HEK293T (cell line): ENCODE results near the gene HAVCR2.

Experiments used
- ARNT ChIP-seq: fragments of 450-650 bp; IDR thresholded peaks from 2 replicates; pipeline ENCODE4 v1.6.1; 2017; ENCODE audit warnings: mild to moderate bottlenecking
- BHLHE40 ChIP-seq: fragments of 450-650 bp; IDR thresholded peaks from 2 replicates; pipeline ENCODE4 v1.6.1; 2016; ENCODE audit warnings: mild to moderate bottlenecking, moderate library complexity, borderline replicate concordance
- CTBP1 ChIP-seq: fragments of 450-650 bp; IDR thresholded peaks from 2 replicates; pipeline ENCODE4 v1.6.1; 2016; ENCODE audit warnings: borderline replicate concordance
- ELF4 ChIP-seq: fragments of 450-650 bp; IDR thresholded peaks from 2 replicates; pipeline ENCODE4 v1.6.1; 2017; ENCODE audit warnings: antibody characterized with exemption
- FOXK2 ChIP-seq: fragments of 450-650 bp; IDR thresholded peaks from 2 replicates; pipeline ENCODE4 v1.6.1; 2016; ENCODE audit warnings: mild to moderate bottlenecking
- FOXM1 ChIP-seq: fragments of 450-650 bp; IDR thresholded peaks from 2 replicates; pipeline ENCODE4 v1.6.1; 2017; ENCODE audit warnings: mild to moderate bottlenecking, borderline replicate concordance
- HDGF ChIP-seq: fragments of 450-650 bp; IDR thresholded peaks from 2 replicates; pipeline ENCODE4 v1.6.1; 2017; ENCODE audit warnings: antibody characterized with exemption, borderline replicate concordance
- NFRKB ChIP-seq: fragments of 450-650 bp; IDR thresholded peaks from 2 replicates; pipeline ENCODE4 v1.6.1; 2016; ENCODE audit warnings: mild to moderate bottlenecking, moderate library complexity
- SP1 ChIP-seq: fragments of 450-650 bp; IDR thresholded peaks from 2 replicates; pipeline ENCODE4 v1.6.1; 2017
- SUZ12 ChIP-seq: fragments of 450-650 bp; IDR thresholded peaks from 2 replicates; pipeline ENCODE4 v1.6.1; 2016; ENCODE audit warnings: mild to moderate bottlenecking
- TF ChIP-seq, protein P1 (sequence below): fragments of 450-650 bp; IDR thresholded peaks from 2 replicates; pipeline ENCODE4 v1.6.1; 2016

GRCh38 chr5:157148734-157149615 is 40.1 kb upstream of the HAVCR2 start:
- TF ChIP-seq, protein P1, sequence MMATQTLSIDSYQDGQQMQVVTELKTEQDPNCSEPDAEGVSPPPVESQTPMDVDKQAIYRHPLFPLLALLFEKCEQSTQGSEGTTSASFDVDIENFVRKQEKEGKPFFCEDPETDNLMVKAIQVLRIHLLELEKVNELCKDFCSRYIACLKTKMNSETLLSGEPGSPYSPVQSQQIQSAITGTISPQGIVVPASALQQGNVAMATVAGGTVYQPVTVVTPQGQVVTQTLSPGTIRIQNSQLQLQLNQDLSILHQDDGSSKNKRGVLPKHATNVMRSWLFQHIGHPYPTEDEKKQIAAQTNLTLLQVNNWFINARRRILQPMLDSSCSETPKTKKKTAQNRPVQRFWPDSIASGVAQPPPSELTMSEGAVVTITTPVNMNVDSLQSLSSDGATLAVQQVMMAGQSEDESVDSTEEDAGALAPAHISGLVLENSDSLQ, result no peak
- no peak for TF ChIP-seq ARNT
- TF ChIP-seq HDGF, result no peak
- TF ChIP-seq SP1, result no peak
- no peak for TF ChIP-seq ELF4
- TF ChIP-seq BHLHE40, result no peak
- TF ChIP-seq SUZ12, result no peak
- TF ChIP-seq CTBP1, result no peak
- TF ChIP-seq NFRKB, result no peak
- TF ChIP-seq FOXM1, result no peak
- TF ChIP-seq FOXK2, result no peak
